Measurements from ENCODE around the gene RASSF5.

Gene RASSF5

DNA sequence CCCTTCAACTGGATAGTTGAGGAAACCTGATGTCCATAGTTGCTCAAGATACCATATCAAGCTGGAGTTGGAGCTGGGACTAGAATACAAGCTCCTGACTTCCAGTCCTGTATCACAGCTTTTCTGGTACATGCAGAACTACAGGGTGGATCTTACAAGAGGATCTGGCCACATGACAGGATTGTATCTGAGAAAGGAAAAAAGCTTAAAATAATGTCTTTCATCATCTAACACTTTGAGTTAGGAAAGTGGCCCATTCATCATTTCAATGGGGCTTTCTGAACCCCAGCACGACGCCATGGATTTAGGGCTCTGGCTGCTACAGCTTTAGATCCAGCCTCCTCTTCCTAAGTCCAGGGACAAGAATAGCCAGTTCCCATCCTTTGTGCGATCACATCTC, 46.9 kb downstream of the RASSF5 start:
- no peak for DNase-seq

DNA sequence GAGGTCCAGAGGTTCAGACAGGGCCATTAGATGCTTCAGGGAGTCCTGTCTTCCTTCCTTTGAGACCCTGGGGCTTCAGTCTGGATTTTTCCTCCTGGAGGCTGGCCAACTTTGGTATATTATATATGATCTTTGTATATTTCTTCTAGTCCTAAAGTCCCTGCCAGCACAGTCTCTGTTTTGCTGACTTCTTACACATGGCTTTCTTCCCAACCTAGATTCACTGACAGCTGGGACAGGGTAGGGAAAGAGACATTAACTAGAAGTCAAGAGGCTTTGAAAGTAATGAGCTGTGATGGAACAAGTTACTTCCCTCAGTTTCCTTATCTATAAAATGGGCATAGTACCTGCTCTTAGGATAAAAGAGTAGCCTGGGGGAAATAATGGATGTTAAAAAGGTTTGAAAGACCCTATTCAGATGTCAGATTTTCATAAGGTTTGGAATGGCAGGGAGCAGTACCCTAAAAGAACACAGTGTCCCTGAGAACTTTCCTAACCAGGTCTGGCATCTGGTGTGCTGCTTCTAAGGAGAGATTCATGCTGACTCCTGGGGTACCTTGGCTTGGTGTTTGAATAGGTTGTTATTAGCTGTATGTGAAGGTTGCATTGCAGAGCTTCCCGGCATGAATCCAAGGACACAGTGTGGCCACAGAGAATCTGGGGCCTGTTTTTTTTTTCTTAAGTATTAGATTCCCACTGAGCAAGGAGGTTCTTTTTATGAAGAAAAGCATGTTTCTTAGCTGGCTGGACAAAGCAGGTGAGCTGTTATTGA, 47.6 kb downstream of the RASSF5 start:
- no peak for DNase-seq

DNA sequence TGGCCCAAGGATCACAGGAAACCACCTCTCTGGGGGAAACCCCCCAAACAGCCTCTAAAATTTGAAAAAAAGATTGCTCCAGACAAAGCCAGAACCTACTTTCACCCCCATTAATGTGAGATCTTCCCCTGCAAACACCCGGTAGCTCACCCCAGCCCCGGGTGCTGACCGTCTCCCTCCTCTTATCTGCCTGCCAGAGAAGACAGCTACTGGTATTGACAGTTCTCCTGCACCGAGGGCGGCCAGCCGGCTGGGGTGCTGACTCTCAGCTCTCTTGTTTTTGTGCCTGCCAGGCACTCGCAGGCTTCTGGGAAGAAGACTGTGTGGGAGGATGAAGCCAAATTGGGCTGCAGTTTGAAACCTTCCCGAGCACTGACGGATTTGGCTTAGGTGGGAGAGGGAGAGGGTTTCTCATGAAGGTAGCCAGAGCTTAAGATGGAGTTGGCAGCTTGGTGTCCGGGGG, 48.2 kb downstream of the RASSF5 start:
- DNase-seq: no peak

DNA sequence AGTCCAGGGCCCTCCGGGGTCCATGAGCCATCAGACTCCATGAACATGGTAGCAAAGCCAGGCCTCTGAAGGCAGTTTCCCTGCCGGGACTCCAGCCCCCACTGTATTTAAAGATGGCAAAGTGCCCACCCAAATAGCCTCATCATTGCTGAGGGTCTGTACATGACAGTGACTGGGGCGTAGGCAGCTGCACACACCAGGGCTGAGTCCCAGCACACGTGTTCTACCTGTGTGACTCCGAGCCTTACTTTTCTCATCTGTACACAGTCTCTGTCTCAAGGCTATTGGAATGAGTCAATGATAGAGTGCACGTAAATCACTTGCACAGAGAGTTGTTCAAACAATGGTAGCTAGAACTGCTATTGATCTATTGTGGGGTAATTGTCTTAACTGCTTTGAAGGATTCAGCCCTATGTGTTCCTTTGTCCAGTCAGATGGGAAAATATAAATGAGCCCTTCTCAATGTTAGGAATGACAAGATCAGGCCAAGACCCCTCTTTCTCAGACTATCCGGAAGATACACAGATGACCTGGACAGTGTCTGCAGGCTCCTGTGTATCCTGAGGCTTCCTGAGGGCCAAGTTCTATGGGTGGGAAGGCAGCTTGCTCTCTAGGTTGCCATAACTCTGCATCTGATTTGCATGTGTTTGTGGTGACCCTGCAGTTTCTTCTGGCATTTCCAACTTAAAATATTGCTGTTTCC, 48.9 kb downstream of the RASSF5 start:
- no peak for DNase-seq

DNA sequence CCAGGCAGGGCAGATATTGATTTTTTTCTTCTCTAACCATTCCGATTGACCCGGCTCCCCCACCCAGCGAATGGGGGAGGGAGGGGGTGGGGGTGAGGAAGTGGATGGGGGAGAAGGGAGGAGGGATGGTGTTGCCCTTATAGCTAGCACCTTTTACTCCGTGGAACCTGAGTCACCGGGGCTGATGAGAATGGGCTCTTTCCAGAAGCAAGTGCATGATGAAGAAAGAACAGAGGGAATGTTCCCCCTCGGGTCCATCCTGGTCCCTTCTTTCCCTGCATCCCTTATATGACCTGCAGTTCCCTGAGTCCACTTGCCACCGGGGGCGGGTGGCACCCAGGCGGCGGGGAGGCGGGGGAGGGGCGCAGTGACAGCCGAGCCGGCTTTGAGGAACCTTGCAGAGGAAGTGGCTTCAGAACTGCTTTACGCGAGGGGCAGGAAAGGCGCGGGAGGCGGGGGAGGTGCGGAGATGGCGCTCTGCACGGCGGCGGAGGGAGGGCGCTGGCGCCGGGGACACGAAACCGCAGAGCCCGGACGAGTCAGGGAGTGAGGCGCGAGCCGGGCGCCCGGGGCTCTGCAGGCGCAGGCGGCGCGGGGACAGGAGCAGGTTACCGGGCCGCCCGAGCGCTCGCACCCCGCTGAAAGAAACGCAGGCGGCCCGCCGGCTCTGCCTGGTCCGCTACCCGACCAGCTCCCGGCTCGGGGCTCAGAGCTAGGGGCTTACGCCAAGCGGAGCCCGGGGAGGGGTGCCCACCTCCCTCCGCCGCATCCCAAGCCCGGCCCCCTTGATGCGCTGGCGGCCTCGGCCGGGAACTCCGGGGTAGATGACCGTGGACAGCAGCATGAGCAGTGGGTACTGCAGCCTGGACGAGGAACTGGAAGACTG, 49.7 kb downstream of the RASSF5 start:
- peak; percentile 75 for DNase-seq

DNA sequence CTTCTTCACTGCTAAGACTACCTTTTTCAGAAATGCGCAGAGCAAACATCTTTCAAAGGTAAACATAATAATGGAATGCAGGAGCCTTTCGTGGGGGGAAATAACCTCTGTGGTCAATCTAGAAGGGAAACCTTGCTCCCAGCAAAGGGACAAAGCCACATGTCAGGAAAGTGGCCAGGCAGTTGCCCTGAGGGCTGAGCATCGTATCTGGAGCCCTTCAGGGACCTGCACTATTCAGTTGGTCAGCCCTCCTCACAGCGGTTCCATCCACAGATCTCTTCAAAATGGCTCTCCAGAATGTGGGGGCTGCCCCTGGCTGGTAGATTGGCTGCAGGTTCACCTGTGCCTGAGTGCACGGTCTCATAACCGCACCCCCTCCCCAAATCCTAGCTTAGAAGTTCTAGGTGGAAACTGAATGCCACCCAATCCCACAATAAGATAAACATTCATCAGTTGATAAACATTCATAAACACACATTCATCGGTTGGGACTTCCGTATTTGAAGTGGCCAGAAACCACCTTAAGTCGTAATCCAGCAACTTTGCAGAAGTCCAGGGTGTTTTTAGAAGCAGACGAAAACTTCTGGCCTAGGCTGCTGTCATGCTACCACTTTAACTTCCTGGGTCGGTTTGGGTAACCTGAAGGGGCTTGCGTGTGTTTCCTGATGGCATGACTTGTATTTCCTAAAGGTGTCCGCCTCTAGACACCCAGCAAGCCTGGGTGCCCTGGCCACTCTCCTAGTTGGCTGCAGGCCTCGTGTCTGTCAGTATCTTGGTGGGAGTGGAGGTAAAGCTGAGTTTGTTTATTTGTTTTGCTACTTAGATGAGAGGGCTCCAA, 50.5 kb downstream of the RASSF5 start:
- DNase-seq: no peak

DNA sequence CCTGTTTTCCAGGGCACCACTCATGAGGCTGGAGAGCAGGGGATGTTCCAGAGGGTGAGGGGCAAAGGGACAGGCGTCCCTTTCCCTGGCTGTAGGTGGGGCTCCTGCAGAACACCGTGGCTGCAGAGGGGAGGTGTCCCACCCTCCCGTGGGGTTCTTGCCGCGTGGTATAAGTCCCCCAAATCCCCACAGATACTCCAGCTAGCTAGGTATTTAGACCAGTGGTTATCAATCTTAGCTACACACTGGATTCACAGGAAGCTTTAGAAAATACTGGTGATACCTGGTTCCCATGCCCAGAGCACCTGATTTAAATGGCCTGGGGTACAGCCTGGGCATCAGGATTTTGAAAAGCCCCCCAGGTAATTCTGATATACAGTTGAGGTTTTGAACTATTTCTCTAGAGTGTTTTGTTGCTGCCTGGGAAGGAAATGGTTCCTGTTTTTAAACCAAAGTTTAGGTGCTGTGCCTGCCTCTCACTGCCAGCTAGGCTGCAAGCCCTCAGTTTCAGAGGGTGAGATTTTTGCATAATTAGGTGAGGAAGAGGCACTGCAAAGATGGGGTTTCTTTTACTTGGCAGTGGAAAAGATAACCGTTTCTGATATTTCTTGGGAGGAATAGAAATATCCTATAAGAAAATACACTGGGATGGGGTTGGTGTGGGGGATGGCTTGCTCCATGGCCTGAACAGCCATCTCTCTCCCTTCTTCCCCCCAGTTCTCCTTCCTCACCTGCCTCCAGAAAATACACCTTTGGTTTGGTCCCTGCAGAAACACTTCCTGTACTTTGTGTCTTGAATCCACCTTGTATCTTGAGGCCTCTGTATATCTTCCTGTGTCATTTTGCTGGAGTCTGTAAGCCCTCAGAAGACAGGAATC, 51.7 kb downstream of the RASSF5 start:
- no peak for DNase-seq

DNA sequence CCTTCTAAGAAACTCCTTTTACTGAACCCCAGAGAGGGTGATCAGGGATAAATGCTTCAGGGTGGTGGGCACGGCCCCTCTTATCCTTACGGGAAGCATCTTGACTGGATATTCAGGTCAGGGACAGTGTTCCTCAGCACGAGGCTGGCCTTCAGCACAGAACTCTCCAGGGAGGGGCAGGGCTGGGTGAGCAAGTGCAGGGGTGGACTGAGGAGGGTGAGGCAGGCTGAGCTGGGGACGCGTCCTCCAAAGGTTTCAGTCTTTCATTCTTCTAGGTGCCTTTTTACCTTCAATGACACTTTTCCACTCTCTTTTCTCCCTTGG, 52.3 kb downstream of the RASSF5 start:
- DNase-seq: no peak

DNA sequence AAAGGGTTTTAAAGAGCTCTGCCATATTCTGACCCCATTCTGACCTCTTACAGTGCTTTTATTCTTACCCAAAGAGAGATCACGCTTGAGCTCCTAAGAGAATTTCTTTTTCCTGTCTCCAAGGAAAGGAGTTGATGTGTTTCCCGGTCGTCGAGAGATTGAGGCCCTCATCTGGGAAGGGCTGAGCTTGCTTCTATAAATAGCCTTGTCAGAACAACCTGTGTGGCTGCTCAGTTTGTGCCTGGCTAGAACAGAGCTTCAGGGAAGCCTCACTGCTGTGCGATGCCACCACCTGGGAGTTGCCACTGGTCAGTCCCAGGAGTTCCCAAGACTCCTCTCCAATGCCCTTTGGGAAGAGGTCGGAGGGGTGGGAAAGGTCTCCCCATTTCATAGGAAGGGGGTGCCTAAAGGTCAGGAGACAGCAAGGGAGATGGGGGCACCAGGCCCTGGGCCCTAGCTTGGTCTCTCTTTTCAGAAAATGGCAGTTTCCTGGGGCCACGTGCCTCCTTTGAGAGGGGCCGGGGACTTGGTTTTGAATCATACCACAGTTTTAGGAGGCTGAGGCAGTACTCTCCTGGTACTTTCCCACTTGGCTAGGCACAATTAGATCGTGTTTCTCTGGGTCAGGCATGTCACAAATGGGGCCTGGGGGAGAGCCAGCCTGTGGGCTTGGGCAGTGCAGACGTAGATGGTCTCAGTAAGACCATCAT, 52.8 kb downstream of the RASSF5 start:
- DNase-seq: no peak

DNA sequence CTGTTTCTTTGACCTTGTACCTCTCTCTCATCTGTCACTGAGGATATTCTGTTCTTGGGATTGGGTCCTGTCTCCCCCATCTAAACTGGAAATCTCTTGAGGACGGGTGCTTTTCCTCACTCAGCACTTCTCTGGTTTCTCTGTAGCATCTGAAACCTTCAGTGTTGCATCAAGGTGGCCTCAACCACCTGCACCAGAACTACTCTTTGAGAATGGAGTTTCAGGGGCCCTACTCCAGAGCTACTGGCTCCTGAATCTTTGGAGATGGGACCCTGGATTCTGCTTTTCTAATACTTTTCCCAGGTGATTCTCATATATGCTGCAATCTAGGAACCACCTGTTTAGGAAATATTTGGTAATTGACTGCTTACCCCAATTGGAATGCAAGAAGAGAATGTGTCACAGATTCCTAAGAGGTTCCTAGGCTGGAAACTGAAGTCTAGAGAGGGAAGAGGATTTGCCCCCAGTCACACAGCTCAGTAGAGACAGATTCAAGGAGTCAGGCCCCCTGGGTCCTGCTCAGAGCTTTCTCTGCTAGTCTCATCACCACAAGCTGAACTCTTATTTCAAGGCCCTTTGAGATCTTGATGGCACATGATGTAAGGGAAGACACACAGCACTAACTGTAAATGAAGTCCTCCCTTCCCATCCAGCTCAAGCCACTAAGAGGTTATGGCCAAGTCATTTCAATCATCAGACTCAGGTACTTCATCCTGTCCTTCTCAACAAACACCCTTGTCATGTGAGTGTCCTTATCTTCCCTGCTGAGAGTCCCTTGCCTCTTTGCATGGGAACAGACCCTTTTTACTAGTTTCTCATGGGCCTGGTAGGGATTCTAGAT, 56.3 kb downstream of the RASSF5 start:
- no peak for DNase-seq

DNA sequence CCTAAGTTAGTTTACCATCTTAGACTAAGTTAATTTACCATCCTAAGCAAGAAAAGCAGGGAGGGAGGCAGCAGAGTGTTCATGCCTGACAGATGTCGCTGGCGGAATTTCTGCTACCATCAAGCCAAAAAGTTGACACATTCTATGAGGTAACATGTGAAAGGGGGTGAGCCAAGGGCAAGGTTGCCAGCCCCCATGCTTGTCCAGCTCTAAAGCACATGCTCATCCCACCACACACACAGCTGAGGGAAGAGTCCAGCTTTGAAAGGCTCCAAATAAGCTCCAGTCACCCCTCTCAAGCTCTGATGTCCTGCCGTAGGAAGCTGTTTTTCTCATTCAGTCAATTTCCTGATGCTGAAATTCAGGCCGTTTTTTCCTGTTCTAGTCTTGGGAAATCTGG, 58.7 kb downstream of the RASSF5 start:
- no peak for DNase-seq

DNA sequence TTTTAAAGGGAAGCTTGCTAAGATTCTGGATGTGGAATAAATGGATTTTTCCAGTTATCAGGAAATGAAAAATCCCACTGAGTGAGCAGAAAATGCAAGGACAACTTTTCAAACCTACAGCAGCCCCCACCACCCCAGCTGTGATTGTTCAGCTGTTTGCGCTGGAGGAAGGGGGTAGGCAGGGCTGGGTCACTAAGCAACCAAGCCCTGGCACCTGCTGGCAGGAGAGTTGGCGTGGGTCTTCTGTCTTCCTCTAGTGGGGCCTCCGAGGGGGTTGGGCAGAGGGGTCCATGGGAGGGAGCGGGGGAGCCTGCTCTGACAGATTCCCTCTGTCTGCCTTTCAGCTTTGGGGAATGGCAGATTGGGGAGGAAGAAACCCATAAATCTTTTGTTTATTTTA, 59.7 kb downstream of the RASSF5 start:
- DNase-seq: no peak

DNA sequence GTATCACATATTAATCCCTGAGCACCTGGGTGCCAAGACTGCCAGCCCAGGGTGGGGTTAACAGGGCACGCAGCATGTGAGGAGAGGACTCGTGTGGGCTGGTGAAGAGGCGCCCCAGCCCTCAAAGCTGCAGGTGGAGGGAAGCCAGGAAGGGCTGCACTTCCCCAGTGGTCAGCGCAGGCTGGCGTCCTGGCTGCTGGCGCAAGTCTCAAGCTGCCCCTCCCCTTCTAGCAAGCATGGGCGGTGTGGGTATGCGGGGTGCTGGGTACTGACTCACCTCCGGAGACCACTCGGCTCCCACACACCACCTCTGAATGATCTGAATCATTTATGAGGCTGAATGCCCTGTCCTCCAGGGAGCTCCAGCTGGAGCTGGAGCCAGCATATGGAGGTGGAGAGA, 60.9 kb downstream of the RASSF5 start:
- no peak for DNase-seq

DNA sequence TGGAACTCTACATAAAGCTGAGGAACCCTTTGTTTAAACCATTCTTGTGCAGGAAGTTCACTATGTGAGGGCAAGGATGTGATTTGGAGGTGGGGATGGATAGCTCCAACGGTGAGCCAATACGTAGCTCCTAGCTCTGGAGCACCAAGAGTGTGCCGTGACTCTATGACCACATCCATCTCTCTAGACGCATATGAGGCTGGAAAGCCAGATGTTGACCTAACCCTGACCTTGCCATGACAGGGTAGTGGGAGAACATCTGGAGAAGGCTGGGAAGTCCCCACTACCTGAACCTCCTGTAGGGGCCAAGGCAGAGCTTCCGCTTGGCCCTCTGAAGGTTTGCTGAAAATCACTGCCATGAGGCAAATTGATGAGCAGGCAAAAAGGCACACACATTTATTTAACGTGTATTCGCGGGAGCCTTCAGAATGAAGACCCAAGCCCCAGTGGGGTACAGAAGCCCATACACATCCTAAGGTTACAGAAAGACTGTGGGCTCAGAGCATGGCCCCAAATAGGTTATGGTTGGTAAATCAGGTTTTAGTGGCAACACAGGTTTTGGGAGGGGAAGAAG, 61.5 kb downstream of the RASSF5 start:
- no peak for DNase-seq

DNA sequence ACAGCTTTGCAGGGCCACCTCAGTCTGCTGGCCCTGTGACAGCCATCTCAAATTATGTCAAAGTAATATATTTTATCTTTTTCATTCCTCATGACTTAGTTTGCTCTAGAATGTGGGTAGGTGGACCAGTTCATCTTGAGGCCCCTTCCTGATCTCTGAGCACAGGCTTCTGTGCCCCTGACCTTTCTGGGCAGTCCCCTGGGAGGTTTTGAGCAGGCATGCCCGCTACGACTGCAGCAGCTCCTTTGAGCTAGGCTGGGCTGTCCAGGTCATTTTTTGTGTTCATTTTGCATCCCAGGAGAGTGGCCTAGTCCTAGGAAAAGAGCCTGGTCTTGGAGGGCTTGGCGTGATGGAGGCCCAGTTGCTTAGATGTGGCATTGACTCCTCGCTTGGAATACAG, 62.2 kb downstream of the RASSF5 start:
- DNase-seq: no peak

DNA sequence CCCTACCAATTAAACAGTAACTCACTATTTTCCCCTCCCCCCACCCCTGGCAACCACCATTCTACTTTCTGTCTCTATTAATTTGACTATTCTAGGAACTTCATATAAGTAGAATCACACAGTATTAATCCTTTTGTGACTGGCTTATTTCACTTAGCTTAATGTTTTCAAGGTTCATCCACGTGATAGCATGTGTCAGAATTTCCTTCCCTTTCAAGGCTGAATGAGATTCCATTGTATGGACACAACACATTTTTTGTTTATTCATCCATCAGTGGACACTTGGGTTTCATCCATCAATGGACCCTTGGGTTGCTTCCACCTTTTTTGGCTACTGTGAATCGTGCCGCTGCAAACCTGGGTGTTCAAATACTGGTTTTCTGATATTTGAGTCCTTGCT, 63.2 kb downstream of the RASSF5 start:
- no peak for DNase-seq

DNA sequence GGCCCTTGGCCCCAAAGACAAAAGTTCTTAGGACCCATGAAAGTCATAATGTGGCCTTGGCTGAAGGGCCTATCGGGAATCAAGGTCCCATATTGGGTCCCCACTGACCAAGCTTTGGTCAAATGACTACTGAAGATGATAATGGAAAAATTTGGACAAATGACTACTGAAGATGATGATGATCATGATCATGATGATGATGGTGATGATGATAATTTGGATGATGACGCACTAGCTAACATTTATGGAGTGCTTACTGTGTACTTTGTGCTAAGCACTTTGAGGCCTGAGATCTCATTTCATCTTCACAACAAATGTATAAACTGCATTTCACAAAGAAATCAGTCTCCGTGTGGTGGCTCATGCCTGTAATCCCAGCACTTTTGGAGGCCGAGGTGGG, 65.5 kb downstream of the RASSF5 start:
- DNase-seq: no peak

DNA sequence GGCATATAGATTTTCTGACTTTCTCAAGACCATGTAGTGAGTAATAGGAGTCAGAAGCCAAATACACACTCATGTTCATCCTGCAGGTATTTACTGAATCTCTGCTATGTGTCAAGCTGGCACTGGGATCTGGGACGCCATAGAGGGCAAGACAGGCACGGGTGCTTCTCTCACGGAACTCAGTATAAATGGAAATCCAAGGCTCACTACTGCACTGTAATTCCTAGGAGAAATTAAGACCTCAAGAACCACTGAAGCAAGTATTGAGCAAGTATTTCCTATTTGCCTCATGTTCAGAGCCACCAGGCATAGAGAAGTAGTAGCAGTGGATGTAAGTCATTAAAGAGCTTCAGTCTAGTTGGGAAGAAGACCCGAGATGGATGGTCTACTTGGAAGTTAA, 66.0 kb downstream of the RASSF5 start:
- DNase-seq: no peak

DNA sequence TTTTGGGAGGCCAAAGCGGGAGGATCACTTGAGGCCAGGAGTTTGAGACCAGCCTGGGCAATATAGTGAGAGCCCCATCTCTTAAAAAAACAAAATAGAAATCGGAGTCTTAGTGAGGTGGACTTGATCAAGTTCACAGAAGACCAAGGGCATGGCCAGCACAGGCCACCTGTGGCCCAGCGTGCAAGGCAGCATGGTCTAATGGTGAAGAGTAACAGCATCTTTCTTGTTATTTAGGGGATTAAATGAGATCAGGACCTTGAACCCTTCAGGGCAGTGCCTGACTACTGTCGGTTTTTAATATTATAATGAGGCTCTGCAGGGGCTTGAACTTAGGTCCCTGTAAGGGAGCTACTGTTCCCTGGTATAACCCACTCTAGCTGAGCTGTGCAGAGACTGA, 66.4 kb downstream of the RASSF5 start:
- no peak for DNase-seq
